ENCODE measurements around the gene CBFA2T2.

Gene CBFA2T2

GRCh38 chr20:33554914-33555420 is 65.1 kb downstream of the CBFA2T2 start:
- H3K36me3 ChIP-seq (ENCODE audit: insufficient read depth, low read length), result peaks cover 31% of the 10 kb centered on the region
- no peak overlapping the region for H2AFZ ChIP-seq (ENCODE audit: low read depth, low read length)
- no peaks in the 10 kb centered on the region for H3K9me3 ChIP-seq (ENCODE audit: insufficient read depth, low read length, severe bottlenecking)
- H3K4me1 ChIP-seq (ENCODE audit: insufficient read depth, low read length), result peaks cover 11% of the 10 kb centered on the region
- H3K27ac ChIP-seq (ENCODE audit: low read length), result 0 out of 2 replicates have a peak overlapping the region, but pooled peaks have one; percentile 32
- DNase-seq (peak; percentile 29), ATAC-seq (ENCODE audit: insufficient read depth, low read depth) (peak; percentile 98)
- no peak overlapping the region for H3K4me2 ChIP-seq (ENCODE audit: insufficient read depth, low read length)
- no peak overlapping the region for H3K9ac ChIP-seq (ENCODE audit: low read depth, low read length)
- peaks cover 2% of the 10 kb centered on the region; the same call in 1 of the 2 replicates for H4K20me1 ChIP-seq (ENCODE audit: insufficient read depth, low read length)
- H3K4me3 ChIP-seq (ENCODE audit: low read depth in 1 of 2, low read length in 2 of 2), result no peak overlapping the region
- H3K27me3 ChIP-seq (ENCODE audit: insufficient read depth, low read length, poor library complexity), result no peaks in the 10 kb centered on the region
- peaks cover 10% of the 10 kb centered on the region; the same call in 1 of the 2 replicates for H3K79me2 ChIP-seq (ENCODE audit: insufficient read depth, low read length)
- TF ChIP-seq EZH2 (IDR thresholded peaks at IDR 0.05; ENCODE audit: borderline replicate concordance, low read depth, low read length, severe bottlenecking), result no peak
- TF ChIP-seq, protein P1, sequence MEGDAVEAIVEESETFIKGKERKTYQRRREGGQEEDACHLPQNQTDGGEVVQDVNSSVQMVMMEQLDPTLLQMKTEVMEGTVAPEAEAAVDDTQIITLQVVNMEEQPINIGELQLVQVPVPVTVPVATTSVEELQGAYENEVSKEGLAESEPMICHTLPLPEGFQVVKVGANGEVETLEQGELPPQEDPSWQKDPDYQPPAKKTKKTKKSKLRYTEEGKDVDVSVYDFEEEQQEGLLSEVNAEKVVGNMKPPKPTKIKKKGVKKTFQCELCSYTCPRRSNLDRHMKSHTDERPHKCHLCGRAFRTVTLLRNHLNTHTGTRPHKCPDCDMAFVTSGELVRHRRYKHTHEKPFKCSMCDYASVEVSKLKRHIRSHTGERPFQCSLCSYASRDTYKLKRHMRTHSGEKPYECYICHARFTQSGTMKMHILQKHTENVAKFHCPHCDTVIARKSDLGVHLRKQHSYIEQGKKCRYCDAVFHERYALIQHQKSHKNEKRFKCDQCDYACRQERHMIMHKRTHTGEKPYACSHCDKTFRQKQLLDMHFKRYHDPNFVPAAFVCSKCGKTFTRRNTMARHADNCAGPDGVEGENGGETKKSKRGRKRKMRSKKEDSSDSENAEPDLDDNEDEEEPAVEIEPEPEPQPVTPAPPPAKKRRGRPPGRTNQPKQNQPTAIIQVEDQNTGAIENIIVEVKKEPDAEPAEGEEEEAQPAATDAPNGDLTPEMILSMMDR (IDR thresholded peaks at IDR 0.05; ENCODE audit: borderline replicate concordance, extremely low read depth, low read length, poor library complexity, severe bottlenecking), result no peak

DNA sequence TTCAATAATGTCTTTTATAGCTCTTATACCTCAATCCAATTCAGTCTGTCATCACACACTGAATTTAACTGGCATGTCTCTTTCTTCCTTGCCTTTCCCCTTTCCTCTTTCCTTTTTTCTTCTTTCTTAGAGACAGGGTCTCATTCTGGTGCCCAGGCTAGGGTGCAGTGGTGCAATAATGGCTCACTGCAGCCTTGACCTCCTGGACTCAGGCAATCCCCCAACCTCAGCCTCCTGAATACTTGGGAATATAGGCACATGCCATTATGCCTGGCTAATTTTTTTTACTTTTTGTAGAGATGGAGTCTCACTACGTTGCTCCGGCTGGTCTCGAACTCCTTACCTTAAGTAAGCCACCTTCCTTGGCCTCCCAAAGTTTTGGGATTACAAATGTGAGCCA is 65.9 kb downstream of the CBFA2T2 start:
- H3K27ac ChIP-seq (ENCODE audit: low read length), result no peak overlapping the region
- TF ChIP-seq, protein P1 (IDR thresholded peaks at IDR 0.05; ENCODE audit: borderline replicate concordance, extremely low read depth, low read length, poor library complexity, severe bottlenecking), result no peak
- TF ChIP-seq EZH2 (IDR thresholded peaks at IDR 0.05; ENCODE audit: borderline replicate concordance, low read depth, low read length, severe bottlenecking), result no peak
- peaks cover 5% of the 10 kb centered on the region; the same call in 1 of the 2 replicates for H4K20me1 ChIP-seq (ENCODE audit: insufficient read depth, low read length)
- peaks cover 33% of the 10 kb centered on the region for H3K36me3 ChIP-seq (ENCODE audit: insufficient read depth, low read length)
- H2AFZ ChIP-seq (ENCODE audit: low read depth, low read length), result no peak overlapping the region
- no peak overlapping the region for H3K4me2 ChIP-seq (ENCODE audit: insufficient read depth, low read length)
- H3K9ac ChIP-seq (ENCODE audit: low read depth, low read length), result no peak overlapping the region
- no peak for ATAC-seq (ENCODE audit: insufficient read depth, low read depth)
- no peaks in the 10 kb centered on the region for H3K27me3 ChIP-seq (ENCODE audit: insufficient read depth, low read length, poor library complexity)
- H3K9me3 ChIP-seq (ENCODE audit: insufficient read depth, low read length, severe bottlenecking), result no peaks in the 10 kb centered on the region
- H3K4me1 ChIP-seq (ENCODE audit: insufficient read depth, low read length), result peaks cover 11% of the 10 kb centered on the region
- no peak overlapping the region for H3K4me3 ChIP-seq (ENCODE audit: low read depth in 1 of 2, low read length in 2 of 2)
- DNase-seq, result no peak
- peaks cover 11% of the 10 kb centered on the region; the same call in 1 of the 2 replicates for H3K79me2 ChIP-seq (ENCODE audit: insufficient read depth, low read length)

DNA sequence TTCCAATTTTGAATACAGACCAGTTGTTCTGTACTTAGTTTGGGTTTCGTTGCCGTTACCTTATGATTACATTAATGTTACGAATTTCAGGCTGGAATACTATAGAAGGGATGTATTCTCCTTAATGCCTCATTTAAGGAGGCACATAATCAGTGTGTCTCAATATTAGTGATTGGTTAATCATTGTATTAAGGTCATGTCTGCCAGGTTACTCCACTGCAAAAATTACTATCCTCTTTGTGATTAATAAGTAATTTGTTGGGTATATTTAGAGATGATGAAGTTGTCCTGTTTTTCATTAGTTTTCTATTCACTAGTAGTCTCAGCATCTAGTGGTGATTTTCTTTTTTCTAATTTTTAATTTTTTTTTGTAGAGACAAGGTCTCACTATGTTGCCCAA is 66.3 kb downstream of the CBFA2T2 start:
- peaks cover 11% of the 10 kb centered on the region for H3K4me1 ChIP-seq (ENCODE audit: insufficient read depth, low read length)
- ATAC-seq (ENCODE audit: insufficient read depth, low read depth), result no peak

More for the DNA sequence above, 66.3 kb downstream of the CBFA2T2 start:
- Histone ChIP-seq H3K4me3 (ENCODE audit: low read depth in 1 of 2, low read length in 2 of 2) (no peak overlapping the region), H3K27me3 (ENCODE audit: insufficient read depth, low read length, poor library complexity) (no peaks in the 10 kb centered on the region), H3K9ac (ENCODE audit: low read depth, low read length) (no peak overlapping the region), H3K79me2 (ENCODE audit: insufficient read depth, low read length) (peaks cover 11% of the 10 kb centered on the region; the same call in 1 of the 2 replicates), H4K20me1 (ENCODE audit: insufficient read depth, low read length) (peaks cover 5% of the 10 kb centered on the region; the same call in 1 of the 2 replicates), H3K36me3 (ENCODE audit: insufficient read depth, low read length) (peaks cover 33% of the 10 kb centered on the region), H3K27ac (ENCODE audit: low read length) (no peak overlapping the region), H2AFZ (ENCODE audit: low read depth, low read length) (no peak overlapping the region), H3K4me2 (ENCODE audit: insufficient read depth, low read length) (no peak overlapping the region), H3K9me3 (ENCODE audit: insufficient read depth, low read length, severe bottlenecking) (no peaks in the 10 kb centered on the region)
- DNase-seq, result no peak
- TF ChIP-seq, protein P1 (IDR thresholded peaks at IDR 0.05; ENCODE audit: borderline replicate concordance, extremely low read depth, low read length, poor library complexity, severe bottlenecking), result no peak
- no peak for TF ChIP-seq EZH2 (IDR thresholded peaks at IDR 0.05; ENCODE audit: borderline replicate concordance, low read depth, low read length, severe bottlenecking)

All from DND-41 (cell line).